Upper lobe of left lung (tissue), 6 donors: ENCODE results near the gene CORO7. TPM values are rescaled to one million over a fixed set of nuclear protein-coding genes. Genes with fewer than 3 reads are reported as not detected.

Experiments used
- ATAC-seq, 2 donors: fragments of 200-7000 bp; cut with Tn5 transposase; one replicate each; pipeline ENCODE4 v1.9.1; 2022; ENCODE audit warnings: mild to moderate bottlenecking in 2 of 2, moderate library complexity in 2 of 2; ENCODE audit not compliant: low FRiP score in 2 of 2
- DNase-seq, 2 donors: peaks; one replicate each; pipeline ENCODE4 v3.0.0-alpha.2; 2019 to 2020
- H3K27ac ChIP-seq, 4 donors: fragments of 200-600 bp; sonication (generic); one replicate each; pipeline ENCODE4 v1.5.1; 2016 to 2019
- H3K27me3 ChIP-seq, 4 donors: fragments of 200-600 bp; sonication (generic); one replicate each; pipeline ENCODE4 v1.5.1; 2017 to 2019
- H3K36me3 ChIP-seq, 4 donors: fragments of 200-600 bp; sonication (generic); one replicate each; pipeline ENCODE4 v1.5.1; 2016 to 2019
- H3K4me1 ChIP-seq, 4 donors: fragments of 200-600 bp; sonication (generic); one replicate each; pipeline ENCODE4 v1.5.1; 2018 to 2019
- H3K4me3 ChIP-seq, 4 donors: fragments of 200-600 bp; sonication (generic); one replicate each; pipeline ENCODE4 v1.5.1; 2017 to 2019; ENCODE audit warnings: mild to moderate bottlenecking in 2 of 4, moderate library complexity in 1 of 4
- H3K9me3 ChIP-seq, 4 donors: fragments of 200-600 bp; sonication (generic); one replicate each; pipeline ENCODE4 v1.5.1; 2018 to 2019
- EP300 ChIP-seq, 4 donors: sonication (generic); formaldehyde crosslinking; IDR thresholded peaks; one replicate each; pipeline ENCODE4 v1.5.1; 2017; ENCODE audit warnings: antibody characterized with exemption in 4 of 4, control low read depth in 2 of 4
- POLR2A ChIP-seq, 4 donors: fragments of 450-650 bp; IDR thresholded peaks; one replicate each; pipeline ENCODE4 v1.5.1; 2016 to 2017; ENCODE audit warnings: antibody characterized with exemption in 4 of 4, mild to moderate bottlenecking in 2 of 4
- POLR2AphosphoS5 ChIP-seq, 2 donors: sonication (generic); formaldehyde crosslinking; IDR thresholded peaks; one replicate each; pipeline ENCODE4 v1.5.1; 2017; ENCODE audit warnings: antibody characterized with exemption in 2 of 2
- WGBS, 2 donors: methylation state at CpG; one replicate each; pipeline ENCODE4 v1.1.5; 2017 to 2018; 5-methylcytosine and 5-hydroxymethylcytosine counted together
- small RNA-seq, 4 donors: library from RNA; depleted of rRNA; stranded (forward); fragments of <200 nt; gene quantifications; one replicate each; pipeline ENCODE3, GENCODE V24; 2016
- total RNA-seq, 6 donors: library from RNA; depleted of rRNA in 4 of 6; stranded (reverse); fragments of >200 nt in 4 of 6; gene quantifications; one replicate each; pipeline versions ENCODE4 v1.1.0 to v1.2.1, GENCODE V29; 2016 to 2021
- TF ChIP-seq, protein P1 (sequence below), 6 experiments: fragments of 450-650 bp in 4 of 6; fragments of 200-600 bp in 2 of 6; sonication (generic) in 2 of 6; IDR thresholded peaks; one replicate each; pipeline ENCODE4 v1.5.1; 2016 to 2019; ENCODE audit warnings: antibody characterized with exemption in 6 of 6
- donor health status: DM: no; HTN: no; CAD: no; lungs with moderate emphysema.
- donor health status: DM: no; HTN: yes; CAD: no; lungs with severe emphysema.

The CORO7 gene
- total RNA-seq, 6 donors from 2014 or later, result 42.9 to 235 (median 69.0) TPM

GRCh38 chr16:4306470-4307214 lies 109.8 kb downstream of the CORO7 start:
- no peak for TF ChIP-seq POLR2AphosphoS5 (IDR thresholded peaks at IDR 0.05)
- TF ChIP-seq, protein P1, sequence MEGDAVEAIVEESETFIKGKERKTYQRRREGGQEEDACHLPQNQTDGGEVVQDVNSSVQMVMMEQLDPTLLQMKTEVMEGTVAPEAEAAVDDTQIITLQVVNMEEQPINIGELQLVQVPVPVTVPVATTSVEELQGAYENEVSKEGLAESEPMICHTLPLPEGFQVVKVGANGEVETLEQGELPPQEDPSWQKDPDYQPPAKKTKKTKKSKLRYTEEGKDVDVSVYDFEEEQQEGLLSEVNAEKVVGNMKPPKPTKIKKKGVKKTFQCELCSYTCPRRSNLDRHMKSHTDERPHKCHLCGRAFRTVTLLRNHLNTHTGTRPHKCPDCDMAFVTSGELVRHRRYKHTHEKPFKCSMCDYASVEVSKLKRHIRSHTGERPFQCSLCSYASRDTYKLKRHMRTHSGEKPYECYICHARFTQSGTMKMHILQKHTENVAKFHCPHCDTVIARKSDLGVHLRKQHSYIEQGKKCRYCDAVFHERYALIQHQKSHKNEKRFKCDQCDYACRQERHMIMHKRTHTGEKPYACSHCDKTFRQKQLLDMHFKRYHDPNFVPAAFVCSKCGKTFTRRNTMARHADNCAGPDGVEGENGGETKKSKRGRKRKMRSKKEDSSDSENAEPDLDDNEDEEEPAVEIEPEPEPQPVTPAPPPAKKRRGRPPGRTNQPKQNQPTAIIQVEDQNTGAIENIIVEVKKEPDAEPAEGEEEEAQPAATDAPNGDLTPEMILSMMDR (IDR thresholded peaks at IDR 0.05), result no peak
- TF ChIP-seq POLR2A (IDR thresholded peaks at IDR 0.05), result no peak
- TF ChIP-seq EP300 (IDR thresholded peaks at IDR 0.05), result no peak

More at GRCh38 chr16:4306470-4307214, 109.8 kb downstream of the CORO7 start:
- peak overlapping the region; percentile 85 to 94 (median 88) for H3K27ac ChIP-seq
- no peaks in the 10 kb centered on the region for H3K27me3 ChIP-seq
- no peaks in the 10 kb centered on the region for H3K9me3 ChIP-seq
- no peak for DNase-seq
- 50 to 62% methylated on average over 8 to 16 of the region's 16 CpGs for WGBS, 2 donors
- no peaks in the 10 kb centered on the region for H3K36me3 ChIP-seq
- peaks cover 16 to 27% (median 22%) of the 10 kb centered on the region in 4 donors for H3K4me1 ChIP-seq
- peak overlapping the region; percentile 25 to 60 (median 56) for H3K4me3 ChIP-seq
- no peak for ATAC-seq

Small RNAs within 50 kb of the gene (small RNA-seq; reads per million reads assigned to genes)
- 0 reads per million in 4 donors for gene AC012676.2

Other genes starting within 250 kb of the CORO7 start
- gene SRL, start 174.5 kb downstream of the CORO7 start, total RNA-seq, result 1 to 10 TPM in 1 of 6 donors, under 1 TPM in 2, not detected in 3; 0.30 to 1.1 (median 0.46) TPM
- 10 to 100 TPM in 3 of 6 donors, 1 to 10 TPM in 3; 3.7 to 24.1 (median 8.9) TPM for gene TFAP4, start 143.6 kb downstream of the CORO7 start, total RNA-seq
- gene GLIS2, start 100.5 kb downstream of the CORO7 start, total RNA-seq, result 10 to 100 TPM; 10.5 to 35.2 (median 22.6) TPM
- gene PAM16, start 65.3 kb downstream of the CORO7 start, total RNA-seq, result 10 to 100 TPM; 45.5 to 71.8 (median 62.6) TPM
- gene VASN, start 44.7 kb downstream of the CORO7 start, total RNA-seq, result 10 to 100 TPM; 11.4 to 40.6 (median 30.2) TPM
- 10 to 100 TPM; 31.2 to 61.8 (median 36.6) TPM for gene DNAJA3, start 9.3 kb upstream of the CORO7 start, total RNA-seq
- gene NMRAL1, start 58.0 kb upstream of the CORO7 start, total RNA-seq, result 10 to 100 TPM; 34.4 to 80.7 (median 43.3) TPM
- 10 to 100 TPM; 22.0 to 93.9 (median 53.8) TPM for gene HMOX2, start 59.8 kb upstream of the CORO7 start, total RNA-seq
- gene CDIP1, start 122.2 kb upstream of the CORO7 start, total RNA-seq, result 10 to 100 TPM in 5 of 6 donors, 1 to 10 TPM in 1; 7.3 to 27.0 (median 21.9) TPM
- gene C16orf96, start 139.7 kb upstream of the CORO7 start, total RNA-seq, result 1 to 10 TPM in 1 of 6 donors, under 1 TPM in 4, not detected in 1; 0.24 to 1.0 (median 0.46) TPM
- gene UBALD1, start 198.3 kb upstream of the CORO7 start, total RNA-seq, result 10 to 100 TPM; 14.9 to 43.9 (median 25.8) TPM
- gene MGRN1, start 208.2 kb upstream of the CORO7 start, total RNA-seq, result 100 to 1,000 TPM in 3 of 6 donors, 10 to 100 TPM in 3; 49.0 to 148 (median 99.1) TPM